Activated naive CD4-positive, alpha-beta T cell treated with anti-CD3 and anti-CD28 coated beads, Interleukin-2, amount 10 ng/mL, durations not matched to agents 7 days and 5 days (primary cell): ENCODE measurements around the gene PLXNA2.

Experiments used
- CTCF ChIA-PET: fragments of 350-600 bp; sonication (Branson Sonifier 250); formaldehyde crosslinking; loops from one replicate; lab custom pipeline; 2021; ENCODE audit warnings: antibody characterized with exemption; lab: Charles Lee
- DNase-seq: peaks from one replicate; pipeline ENCODE4 v3.0.0-alpha.2; 2020
- H3K27ac Mint-ChIP-seq: one replicate; pipeline ENCODE4 v1.8.0; 2021; ENCODE audit warnings: mild to moderate bottlenecking, moderate library complexity, mixed read lengths
- H3K27me3 Mint-ChIP-seq: one replicate; pipeline ENCODE4 v1.8.0; 2021; ENCODE audit warnings: mild to moderate bottlenecking, mixed read lengths
- H3K36me3 Mint-ChIP-seq: one replicate; pipeline ENCODE4 v1.8.0; 2021; ENCODE audit warnings: mixed read lengths
- H3K4me1 Mint-ChIP-seq: one replicate; pipeline ENCODE4 v1.8.0; 2021; ENCODE audit warnings: mixed read lengths
- H3K4me3 Mint-ChIP-seq: one replicate; pipeline ENCODE4 v1.8.0; 2021; ENCODE audit warnings: mild to moderate bottlenecking, moderate library complexity, mixed read lengths
- H3K9me3 Mint-ChIP-seq: one replicate; pipeline ENCODE4 v1.8.0; 2021; ENCODE audit warnings: mixed read lengths

The PLXNA2 gene

GRCh38 chr1:208149776-208150514 lies 94.2 kb downstream of the PLXNA2 start:
- Mint-ChIP-seq H3K4me3 (no peak overlapping the region), H3K36me3 (no peaks in the 10 kb centered on the region), H3K9me3 (no peaks in the 10 kb centered on the region), H3K4me1 (no peaks in the 10 kb centered on the region), H3K27ac (no peak overlapping the region), H3K27me3 (peaks cover 19% of the 10 kb centered on the region)
- CTCF ChIA-PET = no interaction called here
- DNase-seq = no peak

- H3K27ac Mint-ChIP-seq = no peak overlapping the region
- CTCF ChIA-PET = no interaction called here
- H3K9me3 Mint-ChIP-seq = no peaks in the 10 kb centered on the region
- DNase-seq = no peak
- H3K4me3 Mint-ChIP-seq = no peak overlapping the region
- H3K27me3 Mint-ChIP-seq = peaks cover 13% of the 10 kb centered on the region
- no peaks in the 10 kb centered on the region for H3K4me1 Mint-ChIP-seq
- no peaks in the 10 kb centered on the region for H3K36me3 Mint-ChIP-seq
These were observed 95.0 kb downstream of the PLXNA2 start for GRCh38 chr1:208149213-208149612.

- H3K36me3 Mint-ChIP-seq = no peaks in the 10 kb centered on the region
- H3K9me3 Mint-ChIP-seq = no peaks in the 10 kb centered on the region
- no peak overlapping the region for H3K4me3 Mint-ChIP-seq
- no peak overlapping the region for H3K27ac Mint-ChIP-seq
- H3K27me3 Mint-ChIP-seq = peaks cover 8% of the 10 kb centered on the region
- CTCF ChIA-PET = no interaction called here
- no peak for DNase-seq
- no peaks in the 10 kb centered on the region for H3K4me1 Mint-ChIP-seq
These were observed 95.8 kb downstream of the PLXNA2 start for GRCh38 chr1:208148380-208148779.

GRCh38 chr1:208146650-208147049 lies 97.5 kb downstream of the PLXNA2 start:
- Mint-ChIP-seq H3K4me3 (no peak overlapping the region), H3K4me1 (no peaks in the 10 kb centered on the region), H3K36me3 (no peaks in the 10 kb centered on the region), H3K9me3 (no peaks in the 10 kb centered on the region), H3K27me3 (peaks cover 10% of the 10 kb centered on the region), H3K27ac (no peak overlapping the region)
- no peak for DNase-seq
- CTCF ChIA-PET = interaction anchor here (1.1 kb wide), 1 partner anchor 14 kb away, joined by 3 read pairs; no protein-coding TSS in a partner anchor

GRCh38 chr1:208145167-208145566 lies 99.0 kb downstream of the PLXNA2 start:
- no peak overlapping the region for H3K4me3 Mint-ChIP-seq
- no peak overlapping the region for H3K27ac Mint-ChIP-seq
- peaks cover 10% of the 10 kb centered on the region for H3K27me3 Mint-ChIP-seq
- no peaks in the 10 kb centered on the region for H3K9me3 Mint-ChIP-seq
- H3K4me1 Mint-ChIP-seq = no peaks in the 10 kb centered on the region
- no peaks in the 10 kb centered on the region for H3K36me3 Mint-ChIP-seq
- CTCF ChIA-PET = no interaction called here
- DNase-seq = no peak

GRCh38 chr1:208142590-208143382 lies 101.4 kb downstream of the PLXNA2 start:
- CTCF ChIA-PET = interaction anchor here (1.1 kb wide), 1 partner anchor 10 kb away, joined by 3 read pairs; no protein-coding TSS in a partner anchor
- no peak overlapping the region for H3K27ac Mint-ChIP-seq
- peaks cover 10% of the 10 kb centered on the region for H3K27me3 Mint-ChIP-seq
- no peaks in the 10 kb centered on the region for H3K36me3 Mint-ChIP-seq
- H3K4me3 Mint-ChIP-seq = no peak overlapping the region
- H3K9me3 Mint-ChIP-seq = no peaks in the 10 kb centered on the region
- H3K4me1 Mint-ChIP-seq = no peaks in the 10 kb centered on the region
- no peak for DNase-seq

- no peaks in the 10 kb centered on the region for H3K36me3 Mint-ChIP-seq
- no peaks in the 10 kb centered on the region for H3K9me3 Mint-ChIP-seq
- CTCF ChIA-PET = interaction anchor here (0.7 to 1.8 kb wide), 2 partner anchors 10 to 104 kb away, joined by 3 to 9 read pairs; no protein-coding TSS in a partner anchor
- no peak overlapping the region for H3K27ac Mint-ChIP-seq
- DNase-seq = no peak
- H3K4me1 Mint-ChIP-seq = no peaks in the 10 kb centered on the region
- H3K4me3 Mint-ChIP-seq = no peak overlapping the region
- peaks cover 10% of the 10 kb centered on the region for H3K27me3 Mint-ChIP-seq
These were observed 102.5 kb downstream of the PLXNA2 start for GRCh38 chr1:208141610-208142192.

- no peak overlapping the region for H3K4me3 Mint-ChIP-seq
- no peaks in the 10 kb centered on the region for H3K36me3 Mint-ChIP-seq
- CTCF ChIA-PET = interaction anchor here (1.0 kb wide), 1 partner anchor 118 kb away, joined by 3 read pairs; no protein-coding TSS in a partner anchor
- H3K9me3 Mint-ChIP-seq = no peaks in the 10 kb centered on the region
- DNase-seq = no peak
- H3K27ac Mint-ChIP-seq = no peak overlapping the region
- no peaks in the 10 kb centered on the region for H3K4me1 Mint-ChIP-seq
- H3K27me3 Mint-ChIP-seq = peaks cover 4% of the 10 kb centered on the region
These were observed 104.6 kb downstream of the PLXNA2 start for GRCh38 chr1:208139434-208140045.

GRCh38 chr1:208137193-208137592 lies 107.0 kb downstream of the PLXNA2 start:
- Mint-ChIP-seq H3K9me3 (no peaks in the 10 kb centered on the region), H3K27me3 (peaks cover 8% of the 10 kb centered on the region), H3K4me1 (no peaks in the 10 kb centered on the region), H3K27ac (no peak overlapping the region), H3K36me3 (no peaks in the 10 kb centered on the region), H3K4me3 (no peak overlapping the region)
- DNase-seq = no peak
- CTCF ChIA-PET = no interaction called here

GRCh38 chr1:208136459-208137182 lies 107.6 kb downstream of the PLXNA2 start:
- peaks cover 5% of the 10 kb centered on the region for H3K4me1 Mint-ChIP-seq
- H3K4me3 Mint-ChIP-seq = no peak overlapping the region
- no peak overlapping the region for H3K27ac Mint-ChIP-seq
- no peaks in the 10 kb centered on the region for H3K9me3 Mint-ChIP-seq
- peaks cover 11% of the 10 kb centered on the region for H3K27me3 Mint-ChIP-seq
- no peak for DNase-seq
- H3K36me3 Mint-ChIP-seq = no peaks in the 10 kb centered on the region
- CTCF ChIA-PET = no interaction called here

- H3K4me1 Mint-ChIP-seq = peaks cover 5% of the 10 kb centered on the region
- CTCF ChIA-PET = no interaction called here
- no peak overlapping the region for H3K27ac Mint-ChIP-seq
- no peaks in the 10 kb centered on the region for H3K36me3 Mint-ChIP-seq
- H3K27me3 Mint-ChIP-seq = peaks cover 24% of the 10 kb centered on the region
- no peaks in the 10 kb centered on the region for H3K9me3 Mint-ChIP-seq
- DNase-seq = no peak
- H3K4me3 Mint-ChIP-seq = no peak overlapping the region
These were observed 108.8 kb downstream of the PLXNA2 start for GRCh38 chr1:208135354-208135753.

- Mint-ChIP-seq H3K9me3 (no peaks in the 10 kb centered on the region), H3K27ac (no peak overlapping the region), H3K36me3 (no peaks in the 10 kb centered on the region), H3K27me3 (peaks cover 30% of the 10 kb centered on the region), H3K4me1 (peaks cover 5% of the 10 kb centered on the region), H3K4me3 (no peak overlapping the region)
- CTCF ChIA-PET = interaction anchor here (6.0 kb wide), 1 partner anchor 110 kb away, joined by 44 read pairs; the partner anchor contains the start of gene PLXNA2
- no peak for DNase-seq
These were observed 109.7 kb downstream of the PLXNA2 start for GRCh38 chr1:208134491-208134890.

- Mint-ChIP-seq H3K27ac (no peak overlapping the region), H3K9me3 (no peaks in the 10 kb centered on the region), H3K36me3 (no peaks in the 10 kb centered on the region), H3K27me3 (peaks cover 30% of the 10 kb centered on the region), H3K4me1 (peaks cover 5% of the 10 kb centered on the region), H3K4me3 (no peak overlapping the region)
- no peak for DNase-seq
- CTCF ChIA-PET = interaction anchor here (0.5 to 6.0 kb wide), 4 partner anchors 9 to 111 kb away, joined by 3 to 44 read pairs (median 8); partner anchors contain the start of gene PLXNA2
These were observed 110.8 kb downstream of the PLXNA2 start for GRCh38 chr1:208133355-208133754.
